NCI-H1436 (cell line): ENCODE results near the gene MEA1.
"Not testable (repeated sequence)": the region's sequence is repeated elsewhere in the genome, so short reads cannot be mapped to it uniquely, and the experiment has no call there.

Experiments
- DNase-seq: peaks from one replicate; lab custom pipeline; 2025; lab: John Stamatoyannopoulos, UW

The MEA1 gene

GRCh38 chr6:43013843-43014433, at the start of gene MEA1, which contains the start of gene KLHDC3:
Gene MEA1, minus strand, starts transcription at chr6:43013946. Its CDS starts 133 bp downstream, at chr6:43013813.
Gene KLHDC3, plus strand, starts transcription at chr6:43014249. Its CDS starts 2,944 bp downstream, at chr6:43017193.
- peak; percentile 100 for DNase-seq

GRCh38 chr6:43062818-43063217, 49.1 kb upstream of the MEA1 start:
- DNase-seq = no peak

GRCh38 chr6:43061861-43062260, 48.1 kb upstream of the MEA1 start:
- DNase-seq = no peak

GRCh38 chr6:43060755-43061633, 47.2 kb upstream of the MEA1 start:
- no peak for DNase-seq

GRCh38 chr6:43060034-43060754, 46.4 kb upstream of the MEA1 start:
- DNase-seq = no peak

- peak; percentile 97 for DNase-seq
Measured at GRCh38 chr6:43059168-43060033, 45.7 kb upstream of the MEA1 start, which contains the start of the genes KLC4 and MRPL2. Gene KLC4, plus strand, starts transcription at chr6:43059631. Its CDS starts 1,705 bp downstream, at chr6:43061336. Gene MRPL2, minus strand, starts transcription at chr6:43059434. Its CDS starts 53 bp downstream, at chr6:43059381.

GRCh38 chr6:43058531-43058930, 44.8 kb upstream of the MEA1 start:
- no peak for DNase-seq

GRCh38 chr6:43055966-43056365, 42.2 kb upstream of the MEA1 start:
- no peak for DNase-seq

- DNase-seq = no peak
Measured at GRCh38 chr6:43054206-43054943, 40.6 kb upstream of the MEA1 start.

- peak; percentile 86 for DNase-seq
Measured at GRCh38 chr6:43053545-43054205, 39.9 kb upstream of the MEA1 start, which contains the start of gene CUL7. Gene CUL7, minus strand, starts transcription at chr6:43053851. Its CDS starts 1,063 bp downstream, at chr6:43052788.

GRCh38 chr6:43052842-43053544, 39.2 kb upstream of the MEA1 start:
- no peak for DNase-seq

- DNase-seq = no peak
Measured at GRCh38 chr6:43052225-43052841, 38.6 kb upstream of the MEA1 start.

GRCh38 chr6:43050981-43051380, 37.2 kb upstream of the MEA1 start:
- no peak for DNase-seq

- DNase-seq = no peak
Measured at GRCh38 chr6:43047998-43048397, 34.3 kb upstream of the MEA1 start.

- no peak for DNase-seq
Measured at GRCh38 chr6:43045371-43045930, 31.7 kb upstream of the MEA1 start.

- DNase-seq = no peak
Measured at GRCh38 chr6:43043310-43043709, 29.6 kb upstream of the MEA1 start.

- not testable (repeated sequence) for DNase-seq
Measured at GRCh38 chr6:43041475-43041874, 27.7 kb upstream of the MEA1 start.

- DNase-seq = no peak
Measured at GRCh38 chr6:43040542-43041257, 27.0 kb upstream of the MEA1 start.
